Smooth muscle cell (in vitro differentiated cells): Measurements from ENCODE around the gene RSRC1. TPM values are rescaled to one million over a fixed set of nuclear protein-coding genes. Genes with fewer than 3 reads are reported as not detected.

Experiments used
- DNase-seq: peaks from one replicate; lab custom pipeline; 2025; ENCODE audit not compliant: unreplicated experiment; lab: John Stamatoyannopoulos, UW
- H2AFZ ChIP-seq: fragments of 200-600 bp; sonication (generic); 2 replicates; pipeline ENCODE4 v1.6.0; 2016; ENCODE audit warnings: antibody characterized with exemption, low read depth, mild to moderate bottlenecking
- H3F3A ChIP-seq: fragments of 200-600 bp; sonication (generic); 2 replicates; pipeline ENCODE4 v1.6.0; 2017; ENCODE audit warnings: antibody characterized with exemption, low read depth
- H3K27ac ChIP-seq: fragments of 200-600 bp; sonication (generic); 2 replicates; pipeline ENCODE4 v1.5.1; 2016; ENCODE audit warnings: low read depth, mild to moderate bottlenecking
- H3K27me3 ChIP-seq: fragments of 200-600 bp; sonication (generic); 2 replicates; pipeline ENCODE4 v1.6.1; 2016; ENCODE audit warnings: low read depth, mild to moderate bottlenecking
- H3K36me3 ChIP-seq: fragments of 200-600 bp; sonication (generic); 2 replicates; pipeline ENCODE4 v1.5.1; 2016; ENCODE audit warnings: low read depth
- H3K4me1 ChIP-seq: fragments of 200-600 bp; sonication (generic); 2 replicates; pipeline ENCODE4 v1.5.1; 2016; ENCODE audit warnings: low read depth
- H3K4me2 ChIP-seq: fragments of 200-600 bp; sonication (generic); 2 replicates; pipeline ENCODE4 v1.6.0; 2016; ENCODE audit warnings: mild to moderate bottlenecking
- H3K4me3 ChIP-seq: fragments of 200-600 bp; sonication (generic); 2 replicates; pipeline ENCODE4 v1.5.1; 2016; ENCODE audit warnings: mild to moderate bottlenecking
- H3K79me2 ChIP-seq: fragments of 200-600 bp; sonication (generic); 2 replicates; pipeline ENCODE4 v1.6.0; 2016; ENCODE audit warnings: low read depth, mild to moderate bottlenecking
- H3K9ac ChIP-seq: fragments of 200-600 bp; sonication (generic); 2 replicates; pipeline ENCODE4 v1.6.0; 2016; ENCODE audit warnings: low read depth
- H3K9me3 ChIP-seq: fragments of 200-600 bp; sonication (generic); replicated peaks from 2 replicates; pipeline ENCODE4 v1.5.1; 2016; ENCODE audit warnings: low read depth
- H4K20me1 ChIP-seq: fragments of 200-600 bp; sonication (generic); 2 replicates; pipeline ENCODE4 v1.6.0; 2016; ENCODE audit warnings: low read depth
- WGBS: methylation state at CpG from one replicate; pipeline ENCODE4 v1.1.7; 2016; ENCODE audit warnings: low lambda C conversion rate; 5-methylcytosine and 5-hydroxymethylcytosine counted together
- polyA plus RNA-seq: library from polyadenylated mRNA; unstranded; fragments of >200 nt; fragmentation: Nextera tagmentation; extraction: Ambion mirVana; gene quantifications from 2 replicates; pipeline ENCODE4 v1.2.1, GENCODE V29; 2016
- total RNA-seq: library from RNA; depleted of rRNA; stranded (reverse); fragments of >200 nt; gene quantifications from 2 replicates; pipeline ENCODE4 v1.2.3, GENCODE V29; 2014
- TF ChIP-seq, protein P1 (sequence below): fragments of 200-600 bp; sonication (generic); IDR thresholded peaks from 2 replicates; pipeline ENCODE4 v1.5.1; 2017; ENCODE audit warnings: borderline replicate concordance, mild to moderate bottlenecking, antibody characterized with exemption; ENCODE audit not compliant: insufficient read depth, poor library complexity, severe bottlenecking

The RSRC1 gene
- total and polyA plus RNA-seq, 2 experiments from 2014 or later, result 18.5 to 43.9 TPM

DNA sequence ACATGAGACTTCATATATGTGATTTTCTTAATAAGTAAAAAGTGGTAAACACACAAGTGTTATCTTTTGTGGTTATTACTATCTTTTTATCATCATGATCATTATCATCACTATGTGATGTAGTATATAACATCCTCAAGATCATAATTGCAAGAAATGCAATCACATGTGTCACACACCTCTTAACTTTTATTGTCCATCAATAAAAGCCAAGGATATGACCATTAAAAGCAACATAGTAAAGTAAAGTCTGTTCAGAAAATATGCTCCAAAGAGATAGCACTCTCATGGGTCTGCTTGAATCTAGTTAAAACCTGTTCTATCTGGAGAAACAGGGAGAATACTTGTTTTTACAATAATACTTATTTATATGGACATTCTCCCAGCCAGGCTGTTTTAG, 308.1 kb downstream of the RSRC1 start:
- Histone ChIP-seq H3K4me3 (no peak overlapping the region), H3K27ac (no peak overlapping the region), H3K36me3 (no peaks in the 10 kb centered on the region), H2AFZ (no peak overlapping the region), H3K9ac (no peak overlapping the region), H3K4me1 (no peaks in the 10 kb centered on the region), H4K20me1 (no peaks in the 10 kb centered on the region), H3F3A (no peaks in the 10 kb centered on the region), H3K9me3 (no peaks in the 10 kb centered on the region), H3K4me2 (no peak overlapping the region), H3K79me2 (no peaks in the 10 kb centered on the region), H3K27me3 (no peaks in the 10 kb centered on the region)
- TF ChIP-seq, protein P1, sequence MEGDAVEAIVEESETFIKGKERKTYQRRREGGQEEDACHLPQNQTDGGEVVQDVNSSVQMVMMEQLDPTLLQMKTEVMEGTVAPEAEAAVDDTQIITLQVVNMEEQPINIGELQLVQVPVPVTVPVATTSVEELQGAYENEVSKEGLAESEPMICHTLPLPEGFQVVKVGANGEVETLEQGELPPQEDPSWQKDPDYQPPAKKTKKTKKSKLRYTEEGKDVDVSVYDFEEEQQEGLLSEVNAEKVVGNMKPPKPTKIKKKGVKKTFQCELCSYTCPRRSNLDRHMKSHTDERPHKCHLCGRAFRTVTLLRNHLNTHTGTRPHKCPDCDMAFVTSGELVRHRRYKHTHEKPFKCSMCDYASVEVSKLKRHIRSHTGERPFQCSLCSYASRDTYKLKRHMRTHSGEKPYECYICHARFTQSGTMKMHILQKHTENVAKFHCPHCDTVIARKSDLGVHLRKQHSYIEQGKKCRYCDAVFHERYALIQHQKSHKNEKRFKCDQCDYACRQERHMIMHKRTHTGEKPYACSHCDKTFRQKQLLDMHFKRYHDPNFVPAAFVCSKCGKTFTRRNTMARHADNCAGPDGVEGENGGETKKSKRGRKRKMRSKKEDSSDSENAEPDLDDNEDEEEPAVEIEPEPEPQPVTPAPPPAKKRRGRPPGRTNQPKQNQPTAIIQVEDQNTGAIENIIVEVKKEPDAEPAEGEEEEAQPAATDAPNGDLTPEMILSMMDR, result no peak
- no peak for DNase-seq

DNA sequence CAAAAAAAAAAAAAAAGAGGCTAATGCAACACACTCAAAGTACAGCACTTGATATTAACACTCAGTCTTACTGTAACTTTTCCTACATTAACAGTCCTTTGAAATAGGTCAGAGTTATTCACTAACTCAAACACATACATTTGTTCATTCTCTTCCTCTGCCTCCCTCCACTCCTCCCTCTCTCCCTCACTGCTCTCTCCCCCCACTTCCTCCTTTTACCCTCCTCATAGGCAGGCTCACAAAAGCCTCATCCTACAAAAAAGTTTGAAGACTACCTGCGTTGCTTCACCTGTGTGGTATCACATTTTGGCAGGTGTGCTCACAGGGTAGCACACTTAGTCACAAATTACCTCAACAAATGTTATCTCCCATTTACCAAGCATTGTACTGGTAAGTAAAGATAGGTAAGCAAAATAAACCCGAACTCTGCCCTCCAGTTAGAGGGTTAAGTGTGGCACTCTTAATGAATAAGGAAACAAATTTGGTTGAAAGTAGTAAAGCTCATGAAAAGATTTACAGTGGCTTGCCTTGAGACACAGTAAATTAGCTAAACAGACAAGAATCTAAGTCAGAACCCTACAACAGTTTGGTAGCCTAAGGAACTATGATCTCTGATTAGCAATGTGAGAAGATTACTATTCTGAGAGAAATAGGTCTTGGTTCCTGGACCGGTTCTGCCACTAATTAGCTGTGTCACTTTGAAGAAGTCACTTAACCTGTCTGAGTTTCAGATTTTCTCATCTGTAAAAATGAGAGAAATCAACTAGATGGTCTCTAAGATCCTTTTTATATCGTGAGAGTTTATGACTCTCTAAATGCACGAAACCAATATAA, 310.1 kb downstream of the RSRC1 start:
- H3K4me2 ChIP-seq, result no peak overlapping the region
- no peaks in the 10 kb centered on the region for H3K9me3 ChIP-seq
- DNase-seq, result no peak
- WGBS, result 84% methylated on average over 5 of the region's 5 CpGs
- no peaks in the 10 kb centered on the region for H3K79me2 ChIP-seq
- peak overlapping the region; percentile 89 for H3K27ac ChIP-seq
- H3K27me3 ChIP-seq, result no peaks in the 10 kb centered on the region
- H4K20me1 ChIP-seq, result no peaks in the 10 kb centered on the region
- H3K4me3 ChIP-seq, result no peak overlapping the region
- H3K9ac ChIP-seq, result peak overlapping the region; percentile 28
- H3K4me1 ChIP-seq, result no peaks in the 10 kb centered on the region
- H2AFZ ChIP-seq, result no peak overlapping the region
- TF ChIP-seq, protein P1, result no peak
- H3F3A ChIP-seq, result no peaks in the 10 kb centered on the region
- no peaks in the 10 kb centered on the region for H3K36me3 ChIP-seq

DNA sequence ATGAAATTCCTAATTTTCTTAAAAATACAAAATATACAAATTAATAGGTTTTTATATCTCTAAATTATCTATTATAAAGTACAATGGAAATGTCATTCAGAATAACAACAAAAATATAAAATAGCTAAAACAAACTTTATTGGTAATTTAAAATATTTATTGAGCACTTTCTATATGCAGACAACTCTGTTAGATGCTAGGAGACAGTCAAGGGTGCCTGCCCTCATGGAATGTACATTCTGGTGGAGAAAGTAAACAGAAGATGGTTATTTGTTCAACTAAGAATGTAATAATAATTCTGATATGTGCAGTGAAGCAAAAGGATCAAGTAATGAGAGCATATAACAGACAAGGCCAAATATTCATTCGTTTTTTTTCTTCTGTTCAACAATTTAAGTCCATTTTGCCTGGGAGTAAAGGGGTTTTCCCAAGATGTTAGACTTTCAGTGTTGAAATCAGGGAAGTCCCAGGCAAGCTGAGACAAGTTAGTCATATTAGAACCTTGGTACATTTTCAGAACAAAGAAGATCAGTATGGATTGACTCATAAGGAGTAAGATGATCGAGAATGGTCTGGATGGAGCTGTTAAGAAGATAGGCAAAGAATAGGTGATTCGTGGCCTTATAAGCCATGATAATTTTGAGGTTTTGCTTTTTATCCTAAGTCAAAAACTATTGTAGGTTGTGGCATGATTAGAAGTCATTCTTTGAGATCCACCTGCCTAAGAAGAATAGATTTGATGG, 310.9 kb downstream of the RSRC1 start:
- no peak overlapping the region for H2AFZ ChIP-seq
- DNase-seq, result no peak
- H3K27me3 ChIP-seq, result no peaks in the 10 kb centered on the region
- H3K4me2 ChIP-seq, result peak overlapping the region; percentile 59
- H3K36me3 ChIP-seq, result no peaks in the 10 kb centered on the region
- no peaks in the 10 kb centered on the region for H3F3A ChIP-seq
- H3K27ac ChIP-seq, result peak overlapping the region; percentile 89
- WGBS, result 63% methylated on average over 3 of the region's 3 CpGs
- no peaks in the 10 kb centered on the region for H3K9me3 ChIP-seq
- peak overlapping the region; percentile 43 for H3K9ac ChIP-seq
- no peaks in the 10 kb centered on the region for H4K20me1 ChIP-seq
- TF ChIP-seq, protein P1, result no peak
- no peak overlapping the region for H3K4me3 ChIP-seq
- no peaks in the 10 kb centered on the region for H3K79me2 ChIP-seq
- no peaks in the 10 kb centered on the region for H3K4me1 ChIP-seq
